ENCODE data around the gene NRL. TPM values are rescaled to one million over a fixed set of nuclear protein-coding genes. Genes with fewer than 3 reads are reported as not detected.

Gene NRL
- total RNA-seq, 4 donors from 2014 or later, result 0.79 to 4.5 (median 3.3) TPM

DNA sequence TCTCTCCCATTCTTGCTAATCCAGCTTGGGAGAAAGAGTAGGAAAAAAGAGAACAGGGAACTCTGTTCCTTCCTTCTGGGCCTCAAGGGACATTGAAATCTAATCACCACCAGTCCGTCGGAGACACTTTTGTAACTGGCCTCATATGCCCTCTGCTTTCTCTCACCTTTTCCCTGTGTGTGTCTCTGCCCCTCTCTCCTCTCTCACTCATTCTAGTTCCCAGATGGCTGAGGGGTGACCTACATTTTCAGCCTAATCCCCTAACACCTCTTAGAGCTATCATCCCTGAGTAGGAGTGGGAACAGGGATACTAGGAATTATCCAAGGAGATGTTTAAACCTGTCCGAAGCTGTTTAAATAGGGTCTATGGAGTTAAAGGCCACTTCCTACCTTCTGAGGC is 29.5 kb downstream of the NRL start:
- no peak for DNase-seq
- 94 to 95% methylated on average over 3 of the region's 3 CpGs for WGBS, 2 donors
- TF ChIP-seq, protein P1, sequence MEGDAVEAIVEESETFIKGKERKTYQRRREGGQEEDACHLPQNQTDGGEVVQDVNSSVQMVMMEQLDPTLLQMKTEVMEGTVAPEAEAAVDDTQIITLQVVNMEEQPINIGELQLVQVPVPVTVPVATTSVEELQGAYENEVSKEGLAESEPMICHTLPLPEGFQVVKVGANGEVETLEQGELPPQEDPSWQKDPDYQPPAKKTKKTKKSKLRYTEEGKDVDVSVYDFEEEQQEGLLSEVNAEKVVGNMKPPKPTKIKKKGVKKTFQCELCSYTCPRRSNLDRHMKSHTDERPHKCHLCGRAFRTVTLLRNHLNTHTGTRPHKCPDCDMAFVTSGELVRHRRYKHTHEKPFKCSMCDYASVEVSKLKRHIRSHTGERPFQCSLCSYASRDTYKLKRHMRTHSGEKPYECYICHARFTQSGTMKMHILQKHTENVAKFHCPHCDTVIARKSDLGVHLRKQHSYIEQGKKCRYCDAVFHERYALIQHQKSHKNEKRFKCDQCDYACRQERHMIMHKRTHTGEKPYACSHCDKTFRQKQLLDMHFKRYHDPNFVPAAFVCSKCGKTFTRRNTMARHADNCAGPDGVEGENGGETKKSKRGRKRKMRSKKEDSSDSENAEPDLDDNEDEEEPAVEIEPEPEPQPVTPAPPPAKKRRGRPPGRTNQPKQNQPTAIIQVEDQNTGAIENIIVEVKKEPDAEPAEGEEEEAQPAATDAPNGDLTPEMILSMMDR (IDR thresholded peaks at IDR 0.05), result no peak
- no peak for TF ChIP-seq POLR2A (IDR thresholded peaks at IDR 0.05)
- Histone ChIP-seq H3K36me3 (no peaks in the 10 kb centered on the region), H3K9me3 (no peaks in the 10 kb centered on the region), H3K4me3 (no peak overlapping the region), H3K4me1 (peaks cover 0 to 18% (median 10%) of the 10 kb centered on the region in 3 donors), H3K27me3 (no peaks in the 10 kb centered on the region), H3K27ac (no peak overlapping the region)
- intact Hi-C loops (cut with DNase I), result no loop called here

DNA sequence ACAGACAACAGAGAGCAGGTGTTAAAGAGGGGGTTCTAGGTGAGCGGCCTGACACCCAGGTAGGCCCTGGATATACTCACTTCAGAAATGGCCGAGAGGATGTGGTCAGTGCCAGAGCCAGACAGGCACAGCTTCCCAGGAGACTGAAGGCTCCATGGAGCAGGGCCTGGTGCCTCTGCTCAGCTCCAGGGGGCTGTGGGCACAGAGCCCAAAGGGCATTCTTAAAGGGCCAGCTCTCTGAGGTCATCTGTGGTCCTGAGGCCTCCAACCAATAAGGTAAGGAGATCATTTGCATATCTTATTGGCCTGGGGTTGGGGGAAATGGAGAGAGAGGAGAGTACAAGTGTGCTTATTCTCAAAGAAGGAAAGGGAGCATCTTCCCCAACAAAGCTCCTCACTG is 30.3 kb downstream of the NRL start:
- H3K9me3 ChIP-seq, result no peaks in the 10 kb centered on the region
- DNase-seq, result no peak
- H3K27ac ChIP-seq, result no peak overlapping the region
- peaks cover 0 to 21% (median 10%) of the 10 kb centered on the region in 3 donors for H3K4me1 ChIP-seq
- TF ChIP-seq, protein P1 (IDR thresholded peaks at IDR 0.05), result no peak
- no peak for TF ChIP-seq POLR2A (IDR thresholded peaks at IDR 0.05)
- 89 to 91% methylated on average over 2 of the region's 2 CpGs for WGBS, 2 donors
- H3K27me3 ChIP-seq, result no peaks in the 10 kb centered on the region
- no peaks in the 10 kb centered on the region for H3K36me3 ChIP-seq
- intact Hi-C loops (cut with DNase I), result no loop called here
- no peak overlapping the region for H3K4me3 ChIP-seq

GRCh38 chr14:24083462-24083861 is 31.3 kb downstream of the NRL start:
- Histone ChIP-seq H3K36me3 (no peaks in the 10 kb centered on the region), H3K4me3 (no peak overlapping the region), H3K9me3 (no peaks in the 10 kb centered on the region), H3K27ac (no peak overlapping the region), H3K4me1 (peaks cover 0 to 21% (median 10%) of the 10 kb centered on the region in 3 donors), H3K27me3 (no peaks in the 10 kb centered on the region)
- TF ChIP-seq, protein P1 (IDR thresholded peaks at IDR 0.05), result no peak
- no peak for TF ChIP-seq POLR2A (IDR thresholded peaks at IDR 0.05)
- intact Hi-C loops (cut with DNase I), result no loop called here
- DNase-seq, result no peak
- 78 to 90% methylated on average over 3 of the region's 3 CpGs for WGBS, 2 donors

DNA sequence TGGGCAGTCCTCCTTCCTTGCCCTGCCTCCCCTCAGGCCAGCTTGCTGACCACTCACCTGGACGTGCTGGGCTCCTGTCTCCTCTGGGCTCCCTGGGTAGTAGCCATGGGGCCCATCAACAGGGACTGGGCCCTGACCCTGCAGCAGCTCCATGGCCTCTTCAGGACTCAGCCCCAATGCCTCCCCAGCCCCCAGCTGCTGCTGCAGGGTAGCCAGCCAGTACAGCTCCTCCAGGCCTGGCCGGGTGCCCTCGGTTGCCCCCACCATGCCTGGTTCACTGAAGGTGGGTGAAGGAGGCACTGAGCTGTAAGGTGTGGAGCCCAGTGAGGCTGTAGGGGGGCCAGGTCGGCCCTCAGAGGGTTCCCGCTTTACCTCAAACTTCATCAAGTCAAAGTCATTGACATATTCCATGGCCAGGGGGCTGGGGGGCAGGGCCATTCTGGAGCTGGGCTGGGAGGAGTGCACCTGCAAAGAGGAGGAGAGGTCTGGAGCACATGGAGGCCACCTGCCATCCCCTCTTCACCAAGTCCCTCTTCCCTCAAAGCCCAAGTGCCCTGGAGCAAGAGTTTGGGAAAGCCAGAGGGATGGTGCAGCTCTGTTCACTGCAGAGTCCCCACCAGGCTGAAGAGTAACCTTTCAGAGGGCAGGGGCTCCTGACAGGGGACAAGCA is 32.2 kb downstream of the NRL start:
- TF ChIP-seq POLR2A (IDR thresholded peaks at IDR 0.05), result no peak
- TF ChIP-seq, protein P1 (IDR thresholded peaks at IDR 0.05), result no peak
- WGBS, 2 donors, result 78 to 89% methylated on average over 1 of the region's 5 CpGs
- no peaks in the 10 kb centered on the region for H3K27me3 ChIP-seq
- H3K9me3 ChIP-seq, result no peaks in the 10 kb centered on the region
- H3K4me1 ChIP-seq, result peaks cover 0 to 21% (median 10%) of the 10 kb centered on the region in 3 donors
- no peak overlapping the region for H3K4me3 ChIP-seq
- H3K36me3 ChIP-seq, result no peaks in the 10 kb centered on the region
- no peak for DNase-seq
- no peak overlapping the region for H3K27ac ChIP-seq
- intact Hi-C loops (cut with DNase I), result no loop called here

GRCh38 chr14:24081739-24082211 is 33.0 kb downstream of the NRL start:
- Histone ChIP-seq H3K27me3 (no peaks in the 10 kb centered on the region), H3K4me1 (peaks cover 0 to 21% (median 10%) of the 10 kb centered on the region in 3 donors), H3K36me3 (no peaks in the 10 kb centered on the region), H3K9me3 (no peaks in the 10 kb centered on the region), H3K27ac (peak overlapping the region; percentile 32 to 85 (median 74)), H3K4me3 (peak overlapping the region; percentile 48 to 87 (median 54))
- DNase-seq, result no peak
- TF ChIP-seq, protein P1 (IDR thresholded peaks at IDR 0.05), result no peak
- no peak for TF ChIP-seq POLR2A (IDR thresholded peaks at IDR 0.05)
- WGBS, 2 donors, result 24 to 66% methylated on average over 4 to 13 of the region's 26 CpGs
- intact Hi-C loops (cut with DNase I), result no loop called here
